ENCODE results near the gene USP17L11. TPM values are rescaled to one million over a fixed set of nuclear protein-coding genes. Genes with fewer than 3 reads are reported as not detected.
"Not testable (repeated sequence)": the region's sequence is repeated elsewhere in the genome, so short reads cannot be mapped to it uniquely, and the experiment has no call there.

USP17L11 gene, protein sequence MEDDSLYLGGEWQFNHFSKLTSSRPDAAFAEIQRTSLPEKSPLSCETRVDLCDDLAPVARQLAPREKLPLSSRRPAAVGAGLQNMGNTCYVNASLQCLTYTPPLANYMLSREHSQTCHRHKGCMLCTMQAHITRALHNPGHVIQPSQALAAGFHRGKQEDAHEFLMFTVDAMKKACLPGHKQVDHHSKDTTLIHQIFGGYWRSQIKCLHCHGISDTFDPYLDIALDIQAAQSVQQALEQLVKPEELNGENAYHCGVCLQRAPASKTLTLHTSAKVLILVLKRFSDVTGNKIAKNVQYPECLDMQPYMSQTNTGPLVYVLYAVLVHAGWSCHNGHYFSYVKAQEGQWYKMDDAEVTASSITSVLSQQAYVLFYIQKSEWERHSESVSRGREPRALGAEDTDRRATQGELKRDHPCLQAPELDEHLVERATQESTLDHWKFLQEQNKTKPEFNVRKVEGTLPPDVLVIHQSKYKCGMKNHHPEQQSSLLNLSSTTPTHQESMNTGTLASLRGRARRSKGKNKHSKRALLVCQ
- total RNA-seq = not detected

DNA sequence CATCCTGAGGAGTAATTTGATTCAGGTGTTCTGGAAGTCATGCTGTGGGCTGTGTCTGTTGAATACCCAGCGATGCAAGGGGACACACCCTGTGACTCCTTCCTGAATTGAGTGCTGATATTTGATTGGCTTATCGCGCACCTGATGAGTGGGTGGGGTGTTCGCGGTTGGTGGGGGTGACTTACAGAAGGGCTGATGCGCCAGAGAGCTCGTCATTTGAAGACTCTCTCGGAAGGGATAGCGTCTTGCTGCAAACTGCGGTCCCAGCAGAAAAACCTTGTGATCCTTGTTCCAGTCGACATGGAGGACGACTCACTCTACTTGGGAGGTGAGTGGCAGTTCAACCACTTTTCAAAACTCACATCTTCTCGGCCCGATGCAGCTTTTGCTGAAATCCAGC, at the start of gene USP17L11:
USP17L11 (plus strand) TSS at position 301 of the 400 bp plus-strand sequence; CDS start at position 301, 0 bp downstream.
- DNase-seq; H3K36me3 Mint-ChIP-seq (ENCODE audit: low read depth); CTCF ChIA-PET; H3K9me3 Mint-ChIP-seq (ENCODE audit: insufficient read depth); H3K4me1 Mint-ChIP-seq (ENCODE audit: low read depth); H3K4me3 Mint-ChIP-seq; H3K27ac Mint-ChIP-seq; H3K27me3 Mint-ChIP-seq (ENCODE audit: low read depth); POLR2A ChIA-PET; ATAC-seq: not testable (repeated sequence)

DNA sequence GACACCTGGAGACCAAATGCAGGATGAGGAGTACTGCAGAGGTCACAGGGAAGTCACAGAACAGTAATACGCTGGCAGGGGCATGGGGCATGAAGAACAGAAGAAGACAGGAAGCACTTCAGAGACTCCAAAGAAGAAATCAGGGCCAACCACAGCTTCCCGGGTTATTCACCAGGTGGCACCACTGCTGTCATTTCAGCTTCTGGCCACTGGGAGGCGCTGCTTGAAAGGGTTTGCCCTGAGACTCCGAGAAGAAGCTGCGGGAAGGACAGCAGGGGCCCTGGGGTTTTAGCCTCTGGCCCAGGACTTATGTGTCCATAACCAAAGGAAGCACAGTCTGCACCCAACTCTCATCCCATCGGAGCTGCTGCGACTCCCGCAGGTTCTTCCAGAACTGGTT, 49.2 kb upstream of the USP17L11 start:
- H3K4me1 Mint-ChIP-seq (ENCODE audit: low read depth); H3K36me3 Mint-ChIP-seq (ENCODE audit: low read depth); POLR2A ChIA-PET; H3K9me3 Mint-ChIP-seq (ENCODE audit: insufficient read depth); CTCF ChIA-PET; H3K27ac Mint-ChIP-seq; ATAC-seq; H3K4me3 Mint-ChIP-seq; H3K27me3 Mint-ChIP-seq (ENCODE audit: low read depth); DNase-seq: not testable (repeated sequence)

DNA sequence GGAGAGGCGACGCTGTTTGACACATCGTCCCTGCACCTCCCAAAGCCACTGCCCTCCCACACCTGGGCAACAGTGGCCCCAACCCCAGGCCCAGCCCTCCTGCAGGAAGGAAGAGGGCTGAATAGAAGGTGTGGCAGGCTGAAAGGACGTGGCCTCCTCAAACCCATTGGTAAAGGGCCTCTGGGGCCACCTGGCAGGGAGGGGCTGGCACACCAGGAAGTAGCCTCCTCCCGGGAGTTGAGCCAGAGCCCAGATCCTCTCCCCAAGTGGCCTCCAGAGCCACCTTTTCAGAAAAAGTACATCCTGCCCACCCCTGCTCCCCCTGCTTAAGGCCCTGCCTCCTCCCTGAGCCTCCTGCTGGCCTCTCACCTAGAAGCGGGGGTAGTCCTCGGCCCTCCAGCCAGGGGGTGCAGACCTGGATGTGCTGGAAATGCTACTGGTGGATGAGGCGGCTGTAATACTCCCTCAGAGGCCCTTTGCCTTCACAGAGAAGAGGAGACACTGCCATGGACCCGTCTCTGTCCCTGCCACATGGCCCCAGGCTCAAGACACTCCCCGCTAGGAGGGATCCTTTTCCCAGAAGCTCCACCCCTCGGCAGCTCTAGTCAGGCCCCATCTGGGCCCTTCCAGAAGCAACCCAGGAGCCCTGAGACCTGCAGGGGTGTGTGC, 45.3 kb upstream of the USP17L11 start, which contains the start of gene FAM90A26:
FAM90A26 (plus strand) TSS at position 619 of the 669 bp plus-strand sequence. CDS start 2,764 bp downstream, outside the sequence.
- H3K27me3 Mint-ChIP-seq (ENCODE audit: low read depth); POLR2A ChIA-PET; ATAC-seq; H3K4me3 Mint-ChIP-seq; H3K27ac Mint-ChIP-seq; H3K36me3 Mint-ChIP-seq (ENCODE audit: low read depth); H3K4me1 Mint-ChIP-seq (ENCODE audit: low read depth); DNase-seq; CTCF ChIA-PET; H3K9me3 Mint-ChIP-seq (ENCODE audit: insufficient read depth): not testable (repeated sequence)

DNA sequence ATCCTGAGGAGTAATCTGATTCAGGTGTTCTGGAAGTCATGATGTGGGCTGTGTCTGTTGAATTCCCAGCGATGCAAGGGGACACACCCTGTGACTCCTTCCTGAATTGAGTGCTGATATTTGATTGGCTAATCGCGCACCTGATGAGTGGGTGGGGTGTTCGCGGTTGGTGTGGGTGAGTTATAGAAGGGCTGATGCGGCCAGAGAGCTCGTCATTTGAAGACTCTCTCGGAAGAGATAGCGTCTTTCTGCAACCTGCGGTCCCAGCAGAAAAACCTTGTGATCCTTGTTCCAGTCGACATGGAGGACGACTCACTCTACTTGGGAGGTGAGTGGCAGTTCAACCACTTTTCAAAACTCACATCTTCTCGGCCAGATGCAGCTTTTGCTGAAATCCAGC, 4.8 kb upstream of the USP17L11 start, which contains the start of gene USP17L10:
USP17L10 (plus strand) TSS at position 301 of the 400 bp plus-strand sequence; CDS start at position 301, 0 bp downstream.
- H3K36me3 Mint-ChIP-seq (ENCODE audit: low read depth); DNase-seq; ATAC-seq; CTCF ChIA-PET; H3K9me3 Mint-ChIP-seq (ENCODE audit: insufficient read depth); H3K4me1 Mint-ChIP-seq (ENCODE audit: low read depth); H3K4me3 Mint-ChIP-seq; H3K27me3 Mint-ChIP-seq (ENCODE audit: low read depth); POLR2A ChIA-PET; H3K27ac Mint-ChIP-seq: not testable (repeated sequence)

DNA sequence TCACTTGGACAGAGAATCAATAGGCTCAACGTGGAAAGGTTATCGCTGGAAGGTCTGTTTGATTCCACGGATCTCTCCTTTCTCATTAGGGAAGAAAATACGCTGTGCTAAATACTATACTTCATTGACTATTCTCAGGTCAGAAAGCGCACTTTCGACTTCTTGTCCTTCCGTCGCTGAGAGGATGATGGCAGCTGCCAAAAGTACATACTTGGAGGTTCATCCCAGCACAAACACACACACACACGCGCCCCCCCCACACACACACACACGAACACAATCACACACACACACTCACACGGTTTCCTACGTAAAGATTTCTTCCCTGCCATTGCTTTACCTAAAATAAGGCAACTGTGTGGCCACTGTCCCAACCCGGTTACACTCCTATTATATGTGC, 504 bp upstream of the USP17L11 start:
- not testable (repeated sequence) for DNase-seq

DNA sequence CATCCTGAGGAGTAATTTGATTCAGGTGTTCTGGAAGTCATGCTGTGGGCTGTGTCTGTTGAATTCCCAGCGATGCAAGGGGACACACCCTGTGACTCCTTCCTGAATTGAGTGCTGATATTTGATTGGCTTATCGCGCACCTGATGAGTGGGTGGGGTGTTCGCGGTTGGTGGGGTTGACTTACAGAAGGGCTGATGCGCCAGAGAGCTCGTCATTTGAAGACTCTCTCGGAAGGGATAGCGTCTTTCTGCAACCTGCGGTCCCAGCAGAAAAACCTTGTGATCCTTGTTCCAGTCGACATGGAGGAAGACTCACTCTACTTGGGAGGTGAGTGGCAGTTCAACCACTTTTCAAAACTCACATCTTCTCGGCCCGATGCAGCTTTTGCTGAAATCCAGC, 4.6 kb downstream of the USP17L11 start, which contains the start of gene USP17L12:
USP17L12 (plus strand) TSS at position 301 of the 400 bp plus-strand sequence; CDS start at position 301, 0 bp downstream.
- H3K36me3 Mint-ChIP-seq (ENCODE audit: low read depth); POLR2A ChIA-PET; H3K4me1 Mint-ChIP-seq (ENCODE audit: low read depth); H3K27me3 Mint-ChIP-seq (ENCODE audit: low read depth); DNase-seq; H3K27ac Mint-ChIP-seq; CTCF ChIA-PET; ATAC-seq; H3K9me3 Mint-ChIP-seq (ENCODE audit: insufficient read depth); H3K4me3 Mint-ChIP-seq: not testable (repeated sequence)

More for the DNA sequence above, 504 bp upstream of the USP17L11 start:
- ATAC-seq; POLR2A ChIA-PET; H3K4me1 Mint-ChIP-seq (ENCODE audit: low read depth); H3K36me3 Mint-ChIP-seq (ENCODE audit: low read depth); H3K27me3 Mint-ChIP-seq (ENCODE audit: low read depth); H3K27ac Mint-ChIP-seq; H3K9me3 Mint-ChIP-seq (ENCODE audit: insufficient read depth); CTCF ChIA-PET; H3K4me3 Mint-ChIP-seq: not testable (repeated sequence)

DNA sequence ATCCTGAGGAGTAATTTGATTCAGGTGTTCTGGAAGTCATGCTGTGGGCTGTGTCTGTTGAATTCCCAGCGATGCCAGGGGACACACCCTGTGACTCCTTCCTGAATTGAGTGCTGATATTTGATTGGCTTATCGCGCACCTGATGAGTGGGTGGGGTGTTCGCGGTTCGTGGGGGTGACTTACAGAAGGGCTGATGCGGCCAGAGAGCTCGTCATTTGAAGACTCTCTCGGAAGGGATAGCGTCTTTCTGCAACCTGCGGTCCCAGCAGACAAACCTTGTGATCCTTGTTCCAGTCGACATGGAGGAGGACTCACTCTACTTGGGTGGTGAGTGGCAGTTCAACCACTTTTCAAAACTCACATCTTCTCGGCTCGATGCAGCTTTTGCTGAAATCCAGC, 9.4 kb downstream of the USP17L11 start, which contains the start of gene USP17L13:
USP17L13 (plus strand) TSS at position 301 of the 400 bp plus-strand sequence; CDS start at position 301, 0 bp downstream.
- H3K27ac Mint-ChIP-seq; CTCF ChIA-PET; H3K36me3 Mint-ChIP-seq (ENCODE audit: low read depth); H3K4me3 Mint-ChIP-seq; H3K4me1 Mint-ChIP-seq (ENCODE audit: low read depth); H3K27me3 Mint-ChIP-seq (ENCODE audit: low read depth); ATAC-seq; POLR2A ChIA-PET; DNase-seq; H3K9me3 Mint-ChIP-seq (ENCODE audit: insufficient read depth): not testable (repeated sequence)

DNA sequence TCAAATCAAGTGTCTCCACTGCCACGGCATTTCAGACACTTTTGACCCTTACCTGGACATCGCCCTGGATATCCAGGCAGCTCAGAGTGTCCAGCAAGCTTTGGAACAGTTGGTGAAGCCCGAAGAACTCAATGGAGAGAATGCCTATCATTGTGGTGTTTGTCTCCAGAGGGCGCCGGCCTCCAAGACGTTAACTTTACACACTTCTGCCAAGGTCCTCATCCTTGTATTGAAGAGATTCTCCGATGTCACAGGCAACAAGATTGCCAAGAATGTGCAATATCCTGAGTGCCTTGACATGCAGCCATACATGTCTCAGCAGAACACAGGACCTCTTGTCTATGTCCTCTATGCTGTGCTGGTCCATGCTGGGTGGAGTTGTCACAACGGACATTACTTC, 15.0 kb downstream of the USP17L11 start:
- H3K27ac Mint-ChIP-seq; ATAC-seq; H3K27me3 Mint-ChIP-seq (ENCODE audit: low read depth); H3K36me3 Mint-ChIP-seq (ENCODE audit: low read depth); H3K4me3 Mint-ChIP-seq; DNase-seq; POLR2A ChIA-PET; H3K4me1 Mint-ChIP-seq (ENCODE audit: low read depth); H3K9me3 Mint-ChIP-seq (ENCODE audit: insufficient read depth); CTCF ChIA-PET: not testable (repeated sequence)

DNA sequence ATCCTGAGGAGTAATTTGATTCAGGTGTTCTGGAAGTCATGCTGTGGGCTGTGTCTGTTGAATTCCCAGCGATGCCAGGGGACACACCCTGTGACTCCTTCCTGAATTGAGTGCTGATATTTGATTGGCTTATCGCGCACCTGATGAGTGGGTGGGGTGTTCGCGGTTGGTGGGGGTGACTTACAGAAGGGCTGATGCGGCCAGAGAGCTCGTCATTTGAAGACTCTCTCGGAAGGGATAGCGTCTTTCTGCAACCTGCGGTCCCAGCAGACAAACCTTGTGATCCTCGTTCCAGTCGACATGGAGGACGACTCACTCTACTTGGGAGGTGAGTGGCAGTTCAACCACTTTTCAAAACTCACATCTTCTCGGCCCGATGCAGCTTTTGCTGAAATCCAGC, 18.9 kb downstream of the USP17L11 start, which contains the start of gene USP17L15:
USP17L15 (plus strand) TSS at position 301 of the 400 bp plus-strand sequence; CDS start at position 301, 0 bp downstream.
- H3K36me3 Mint-ChIP-seq (ENCODE audit: low read depth); DNase-seq; POLR2A ChIA-PET; H3K27ac Mint-ChIP-seq; CTCF ChIA-PET; H3K9me3 Mint-ChIP-seq (ENCODE audit: insufficient read depth); H3K4me1 Mint-ChIP-seq (ENCODE audit: low read depth); ATAC-seq; H3K4me3 Mint-ChIP-seq; H3K27me3 Mint-ChIP-seq (ENCODE audit: low read depth): not testable (repeated sequence)

DNA sequence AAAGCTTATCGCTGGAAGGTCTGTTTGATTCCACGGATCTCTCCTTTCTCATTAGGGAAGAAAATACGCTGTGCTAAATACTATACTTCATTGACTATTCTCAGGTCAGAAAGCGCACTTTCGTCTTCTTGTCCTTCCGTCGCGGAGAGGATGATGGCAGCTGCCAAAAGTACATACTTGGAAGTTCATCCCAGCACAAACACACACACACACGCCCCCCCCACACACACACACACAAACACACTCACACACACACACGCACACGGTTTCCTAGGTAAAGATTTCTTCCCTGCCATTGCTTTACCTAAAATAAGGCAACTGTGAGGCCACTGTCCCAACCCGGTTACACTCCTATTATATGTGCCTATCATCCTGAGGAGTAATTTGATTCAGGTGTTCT, 23.3 kb downstream of the USP17L11 start:
- H3K36me3 Mint-ChIP-seq (ENCODE audit: low read depth); POLR2A ChIA-PET; CTCF ChIA-PET; H3K9me3 Mint-ChIP-seq (ENCODE audit: insufficient read depth); H3K27ac Mint-ChIP-seq; H3K27me3 Mint-ChIP-seq (ENCODE audit: low read depth); H3K4me3 Mint-ChIP-seq; H3K4me1 Mint-ChIP-seq (ENCODE audit: low read depth); DNase-seq; ATAC-seq: not testable (repeated sequence)

DNA sequence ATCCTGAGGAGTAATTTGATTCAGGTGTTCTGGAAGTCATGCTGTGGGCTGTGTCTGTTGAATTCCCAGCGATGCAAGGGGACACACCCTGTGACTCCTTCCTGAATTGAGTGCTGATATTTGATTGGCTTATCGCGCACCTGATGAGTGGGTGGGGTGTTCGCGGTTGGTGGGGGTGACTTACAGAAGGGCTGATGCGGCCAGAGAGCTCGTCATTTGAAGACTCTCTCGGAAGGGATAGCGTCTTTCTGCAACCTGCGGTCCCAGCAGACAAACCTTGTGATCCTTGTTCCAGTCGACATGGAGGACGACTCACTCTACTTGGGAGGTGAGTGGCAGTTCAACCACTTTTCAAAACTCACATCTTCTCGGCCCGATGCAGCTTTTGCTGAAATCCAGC, 28.4 kb downstream of the USP17L11 start, which contains the start of gene USP17L17:
USP17L17 (plus strand) TSS at position 301 of the 400 bp plus-strand sequence; CDS start at position 301, 0 bp downstream.
- H3K9me3 Mint-ChIP-seq (ENCODE audit: insufficient read depth); H3K27me3 Mint-ChIP-seq (ENCODE audit: low read depth); H3K4me3 Mint-ChIP-seq; H3K4me1 Mint-ChIP-seq (ENCODE audit: low read depth); POLR2A ChIA-PET; H3K36me3 Mint-ChIP-seq (ENCODE audit: low read depth); ATAC-seq; H3K27ac Mint-ChIP-seq; DNase-seq; CTCF ChIA-PET: not testable (repeated sequence)

Data from activated CD8-positive, alpha-beta T cell treated with anti-CD3 and anti-CD28 coated beads, Interleukin-2, amount 10 ng/mL, durations not matched to agents 7 days and 5 days (primary cell).